NCI-H345 (cell line): Measurements from ENCODE around the gene TOP1.

Source experiments
- DNase-seq: peaks from one replicate; lab custom pipeline; 2025; lab: John Stamatoyannopoulos, UW

Gene TOP1

DNA sequence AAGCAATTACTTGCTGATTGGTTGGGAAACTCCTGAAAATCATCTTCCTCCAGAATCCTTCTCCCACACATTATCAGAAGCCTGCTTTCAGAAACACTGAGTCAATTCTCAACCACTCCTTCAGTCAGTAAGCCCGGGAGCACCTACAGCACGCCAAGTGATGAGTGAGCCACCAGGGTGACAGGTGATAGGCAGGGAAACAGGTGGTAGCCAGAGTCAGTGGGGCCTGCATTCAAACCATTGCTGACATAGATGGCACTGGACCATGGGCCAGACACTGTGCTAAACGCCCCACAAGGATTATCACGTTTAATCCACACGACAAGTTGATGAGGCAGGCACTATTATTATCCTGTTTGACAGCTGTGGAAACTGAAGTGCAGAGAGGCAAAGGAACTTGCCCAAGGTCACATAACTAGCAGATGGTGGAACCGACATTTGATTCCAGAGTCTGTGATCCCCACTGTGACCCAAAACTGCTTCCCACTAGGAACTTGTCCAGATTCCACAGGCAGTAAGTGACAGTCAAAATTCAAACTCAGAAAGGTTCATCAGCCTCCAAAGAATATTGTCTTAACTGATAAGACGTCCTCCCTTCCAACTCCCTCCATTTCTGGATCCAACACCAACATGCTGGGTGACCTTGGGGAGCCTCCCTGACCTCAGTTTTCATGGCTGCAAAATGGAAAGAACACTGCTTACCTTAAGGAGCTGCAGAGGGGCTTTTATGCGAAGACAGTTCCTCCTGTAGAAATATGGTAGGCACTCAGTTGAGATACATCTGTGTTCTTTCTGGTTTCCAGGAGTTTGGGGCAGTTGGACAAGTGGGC, 23.9 kb upstream of the TOP1 start:
- DNase-seq: no peak

DNA sequence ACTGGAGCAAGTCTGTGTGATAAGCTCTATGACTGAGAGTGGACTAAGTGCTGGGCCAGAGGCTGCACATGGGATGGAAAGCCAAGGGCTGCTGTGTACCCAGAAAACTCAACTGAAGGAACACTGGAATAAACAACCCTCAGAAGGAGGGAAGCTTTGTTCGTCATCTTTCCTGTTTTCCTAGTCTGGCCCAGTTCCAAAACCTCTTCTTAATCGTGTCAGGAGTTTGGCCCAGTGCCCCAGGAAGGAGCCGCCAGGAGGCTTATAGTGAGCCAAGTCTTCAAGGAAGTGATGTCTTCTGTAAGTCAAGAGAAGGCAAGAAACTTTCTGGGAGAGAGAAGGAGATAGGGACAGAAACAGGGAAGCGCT, 23.3 kb upstream of the TOP1 start:
- DNase-seq: peak; percentile 15

DNA sequence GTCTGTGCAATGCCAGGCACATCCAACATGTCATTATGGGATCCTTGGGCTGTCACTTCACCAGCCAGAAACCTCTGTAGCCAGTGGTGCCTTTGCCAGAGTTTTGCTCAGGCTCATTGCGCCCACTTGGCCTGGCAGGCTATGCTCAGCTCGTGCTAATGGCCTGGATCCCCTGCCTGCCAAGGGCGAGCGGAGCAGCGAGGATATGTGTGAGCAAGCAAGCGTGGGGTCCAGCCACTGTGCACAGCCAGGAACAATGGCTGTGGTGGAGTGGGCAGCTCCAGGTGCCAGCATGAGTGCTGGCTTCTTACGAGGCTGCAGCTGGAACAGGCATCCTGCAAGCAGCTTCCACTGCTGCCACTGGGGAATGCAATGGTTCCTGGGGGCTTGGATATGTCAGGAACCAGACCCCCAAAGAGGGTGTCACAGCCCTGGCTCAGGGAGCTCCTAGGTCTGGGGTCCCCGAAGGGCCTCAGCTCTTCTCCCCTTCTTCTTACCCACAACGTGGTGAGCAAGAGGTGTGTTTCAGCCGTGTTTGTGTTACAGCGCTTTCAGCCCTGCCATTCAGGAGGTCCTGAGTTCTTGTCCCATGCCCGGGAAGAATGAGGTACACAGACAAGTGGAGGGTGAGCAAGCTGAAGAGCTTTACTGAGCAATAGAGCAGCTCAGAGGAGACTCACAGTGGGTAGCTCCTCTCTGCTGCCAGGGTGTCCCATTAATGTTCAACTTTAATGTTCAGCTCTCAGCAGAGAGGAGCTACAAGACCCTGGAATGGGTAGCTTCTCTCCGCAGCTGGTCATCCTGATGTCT, 22.3 kb upstream of the TOP1 start:
- no peak for DNase-seq

DNA sequence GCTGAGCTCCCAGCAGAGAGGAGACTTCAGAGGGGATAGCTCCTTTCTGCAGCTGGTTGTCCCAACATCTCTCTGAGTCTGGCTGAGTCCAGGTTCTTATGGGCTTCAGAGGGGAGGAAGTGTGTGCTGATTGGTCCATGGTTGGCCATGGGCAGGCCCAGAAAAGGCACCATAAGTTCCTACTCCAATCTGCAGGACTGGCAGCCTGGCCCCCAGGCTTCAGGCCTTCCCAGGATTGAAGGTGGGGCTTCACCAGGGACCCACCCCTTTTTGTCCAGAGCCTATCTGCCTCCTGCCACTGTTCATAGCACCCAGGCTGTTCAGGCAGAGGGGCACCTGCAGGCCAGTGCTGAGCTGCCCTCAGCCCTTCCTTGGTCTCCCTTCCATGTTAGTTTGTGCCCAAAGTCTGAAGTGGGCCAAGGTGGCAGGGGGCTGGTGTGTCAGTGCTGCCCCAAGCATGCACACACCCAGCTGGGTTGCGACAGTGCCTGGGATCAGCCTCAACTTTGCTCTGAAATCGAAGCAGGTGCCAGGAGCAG, 21.6 kb upstream of the TOP1 start:
- DNase-seq: no peak

DNA sequence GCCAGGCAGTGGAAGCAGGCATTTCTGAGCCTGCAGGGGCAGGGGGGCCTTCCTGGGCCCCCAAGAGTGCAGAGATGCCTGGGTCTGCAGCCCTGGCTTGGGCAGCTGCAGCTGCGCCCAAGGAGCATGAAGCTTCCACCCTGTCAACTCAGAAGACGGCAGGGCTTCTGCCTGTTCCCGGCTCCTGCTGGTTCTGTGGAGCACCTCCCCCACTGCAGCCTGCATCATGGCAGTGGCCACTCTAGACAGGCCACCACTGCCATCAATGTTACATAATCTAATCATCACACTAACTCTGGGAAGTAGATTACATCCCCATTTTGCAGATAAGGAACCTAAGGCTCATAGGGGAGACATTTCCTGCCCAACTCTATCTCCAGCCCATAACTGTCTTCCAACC, 21.1 kb upstream of the TOP1 start:
- no peak for DNase-seq

DNA sequence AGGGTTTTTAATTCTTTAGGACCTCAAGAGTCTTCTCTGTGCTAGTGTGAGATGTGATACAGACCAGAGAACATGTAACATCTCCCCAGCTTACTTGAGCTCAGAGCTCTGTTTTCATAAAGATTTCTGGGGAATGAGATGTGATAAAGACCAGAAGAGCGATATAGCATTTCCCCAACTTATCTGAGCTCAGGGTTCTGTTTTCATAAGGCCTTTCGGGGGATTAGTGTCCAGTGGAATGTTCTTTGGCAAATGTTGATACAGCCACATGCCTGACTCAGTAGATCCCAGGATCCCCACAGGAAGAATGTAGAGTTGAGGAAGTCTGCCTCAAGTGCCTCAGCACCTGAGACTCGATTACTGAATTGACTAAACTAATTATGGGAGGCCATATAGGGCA, 18.7 kb upstream of the TOP1 start:
- DNase-seq: no peak

DNA sequence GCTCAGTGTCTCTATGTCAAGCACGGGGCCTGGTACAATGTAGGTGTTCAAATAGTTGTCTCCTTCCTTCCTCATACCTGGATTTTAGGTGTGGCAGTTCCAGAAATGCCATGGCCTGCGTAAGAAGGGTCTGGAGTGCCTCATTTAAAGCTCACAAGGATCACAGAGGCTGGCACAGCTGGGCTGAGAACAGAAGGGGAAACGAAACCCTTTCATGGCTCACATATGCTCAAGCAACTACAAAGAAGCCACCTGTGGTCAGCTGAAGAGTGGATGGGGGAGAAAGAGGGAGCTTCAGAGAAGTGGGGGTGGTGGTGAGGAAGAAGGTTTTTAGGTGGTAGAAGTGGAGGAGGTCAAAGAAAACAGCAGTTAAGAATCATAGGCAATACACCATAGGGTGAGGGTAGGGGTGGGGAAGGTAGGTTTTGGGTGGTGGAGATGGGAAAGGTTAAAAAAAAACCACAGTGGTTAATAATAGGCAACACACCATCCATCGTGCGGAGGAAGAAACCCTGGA, 17.0 kb upstream of the TOP1 start:
- no peak for DNase-seq

DNA sequence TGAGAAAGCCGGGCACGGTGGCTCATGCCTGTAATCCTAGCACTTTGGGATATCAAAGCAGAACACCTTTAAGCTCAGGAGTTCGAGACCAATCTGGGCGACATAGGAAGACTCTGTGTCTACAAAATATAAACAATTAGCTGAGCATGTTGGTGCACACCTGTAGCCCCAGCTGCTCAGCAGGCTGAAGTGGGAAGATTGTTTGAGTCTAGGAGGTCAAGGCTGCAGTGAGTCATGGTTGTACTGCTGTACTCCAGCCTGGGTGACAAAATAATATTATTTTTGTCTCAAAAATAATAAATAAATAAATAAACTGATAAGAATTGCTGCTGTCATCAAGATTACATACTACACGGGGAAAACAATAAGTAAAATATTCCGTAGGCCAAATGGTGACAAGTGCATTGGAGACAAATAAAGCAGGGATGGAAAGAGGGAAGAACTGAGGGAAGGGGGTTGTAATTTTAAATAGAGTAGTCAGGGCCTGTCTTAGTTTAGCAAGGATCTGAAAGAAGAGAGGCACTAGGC, 14.0 kb upstream of the TOP1 start:
- DNase-seq: no peak

DNA sequence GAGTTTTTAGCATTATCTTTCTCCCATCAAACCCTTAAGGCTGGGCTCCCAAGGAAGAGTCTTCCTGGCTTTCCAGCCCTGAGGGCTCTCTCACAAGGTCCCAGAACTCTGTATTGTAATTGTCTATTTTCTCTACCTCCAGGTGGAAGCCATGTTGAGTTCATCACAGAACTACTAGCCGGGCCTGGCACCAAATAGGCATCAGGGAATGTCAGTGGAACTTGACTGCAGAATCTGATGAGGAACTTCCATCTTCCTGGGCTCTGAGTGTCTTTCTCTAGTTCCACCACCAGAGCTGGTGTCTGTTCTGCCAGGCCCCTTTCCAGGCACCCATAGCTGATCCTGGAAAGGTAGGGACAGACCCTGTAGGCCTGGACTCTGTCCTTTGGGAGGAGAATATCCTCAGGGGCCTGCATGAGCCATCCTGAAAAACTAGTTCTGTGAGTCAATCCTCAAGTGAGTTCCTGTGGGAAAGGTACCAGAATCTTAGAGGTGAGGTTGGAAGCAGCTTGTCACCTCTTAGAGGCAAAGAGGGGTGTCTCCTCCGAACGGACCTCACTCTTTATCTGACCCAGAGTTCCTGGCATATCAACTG, 11.1 kb upstream of the TOP1 start:
- no peak for DNase-seq

DNA sequence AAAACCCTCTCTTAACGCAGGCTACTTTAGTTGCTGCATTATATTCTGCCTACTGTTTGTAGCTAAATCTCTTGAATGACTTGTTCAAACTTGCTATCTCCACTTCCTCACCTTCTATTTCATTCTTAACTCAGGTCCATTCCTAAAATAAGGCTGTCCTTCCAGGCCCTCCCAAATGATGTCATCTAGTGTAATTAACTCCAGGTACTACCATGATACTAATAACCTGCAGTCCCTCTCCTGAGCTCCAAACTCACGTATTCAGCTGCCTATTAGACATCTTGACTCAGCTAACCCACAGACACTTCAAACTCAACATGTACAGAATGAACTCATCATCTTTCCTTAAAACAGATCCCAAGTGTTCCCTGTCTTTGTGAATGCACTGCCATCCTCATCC, 10.5 kb upstream of the TOP1 start:
- no peak for DNase-seq

DNA sequence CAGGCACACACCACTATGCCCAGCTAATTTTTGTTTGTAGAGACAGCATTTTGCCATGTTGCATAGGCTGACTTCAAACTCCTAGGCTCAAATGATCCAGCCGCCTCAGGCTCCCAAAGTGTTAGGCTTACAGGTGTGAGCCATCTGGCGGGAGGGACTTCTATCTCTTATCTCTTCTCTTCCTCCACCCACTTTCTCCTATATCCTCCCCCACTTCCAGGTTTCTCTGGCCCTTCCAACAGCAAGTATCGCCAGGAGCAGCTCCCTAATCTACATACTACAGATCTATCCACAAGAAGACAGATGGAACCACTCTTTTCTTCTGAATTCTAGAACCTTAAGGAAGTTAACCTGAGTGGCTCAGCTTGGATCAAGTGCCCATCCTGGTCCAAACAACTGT, 5.1 kb upstream of the TOP1 start:
- DNase-seq: no peak

DNA sequence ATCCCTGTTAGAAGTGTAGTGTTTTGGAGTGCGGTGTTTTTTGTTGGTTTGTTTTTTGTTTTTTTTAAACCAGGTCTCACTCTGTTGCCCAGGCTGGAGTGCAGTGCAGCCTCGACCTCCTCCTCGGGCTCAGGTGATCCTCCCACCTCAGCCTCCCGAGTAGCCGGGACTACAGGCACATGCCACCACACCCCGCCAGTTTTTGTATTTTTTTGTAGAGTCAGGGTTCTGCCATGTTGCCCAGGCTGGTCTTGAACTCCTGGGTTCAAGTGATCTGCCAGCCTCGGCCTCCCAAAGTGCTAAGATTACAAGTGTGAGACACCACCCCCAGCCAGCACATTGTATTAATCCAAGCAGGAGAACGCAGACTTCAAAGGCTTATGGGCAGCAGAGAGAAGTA, 1.3 kb upstream of the TOP1 start:
- no peak for DNase-seq

DNA sequence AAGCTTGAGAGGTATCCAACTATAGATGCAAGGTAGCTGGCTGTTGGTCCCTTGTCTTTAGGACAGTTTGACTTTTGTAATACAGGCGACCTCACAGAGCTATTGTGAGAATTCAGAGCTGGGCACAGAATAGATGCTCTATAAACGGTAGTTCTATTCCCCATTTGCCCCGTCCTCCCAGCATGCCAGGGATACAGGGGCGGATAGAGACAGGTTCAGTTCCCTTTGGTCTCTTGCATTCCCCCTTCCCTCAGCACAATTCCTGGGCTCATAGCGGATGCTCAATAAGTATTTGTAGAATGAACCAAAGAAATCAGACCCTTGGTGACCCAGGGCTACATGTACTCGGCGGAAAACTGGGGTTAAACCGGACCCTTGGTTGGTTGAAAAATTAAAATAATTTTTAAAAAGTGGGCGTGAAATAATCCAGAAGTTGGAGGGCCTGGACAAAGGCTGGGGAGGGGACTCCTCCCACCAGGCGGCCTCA, 707 bp upstream of the TOP1 start:
- DNase-seq: no peak

DNA sequence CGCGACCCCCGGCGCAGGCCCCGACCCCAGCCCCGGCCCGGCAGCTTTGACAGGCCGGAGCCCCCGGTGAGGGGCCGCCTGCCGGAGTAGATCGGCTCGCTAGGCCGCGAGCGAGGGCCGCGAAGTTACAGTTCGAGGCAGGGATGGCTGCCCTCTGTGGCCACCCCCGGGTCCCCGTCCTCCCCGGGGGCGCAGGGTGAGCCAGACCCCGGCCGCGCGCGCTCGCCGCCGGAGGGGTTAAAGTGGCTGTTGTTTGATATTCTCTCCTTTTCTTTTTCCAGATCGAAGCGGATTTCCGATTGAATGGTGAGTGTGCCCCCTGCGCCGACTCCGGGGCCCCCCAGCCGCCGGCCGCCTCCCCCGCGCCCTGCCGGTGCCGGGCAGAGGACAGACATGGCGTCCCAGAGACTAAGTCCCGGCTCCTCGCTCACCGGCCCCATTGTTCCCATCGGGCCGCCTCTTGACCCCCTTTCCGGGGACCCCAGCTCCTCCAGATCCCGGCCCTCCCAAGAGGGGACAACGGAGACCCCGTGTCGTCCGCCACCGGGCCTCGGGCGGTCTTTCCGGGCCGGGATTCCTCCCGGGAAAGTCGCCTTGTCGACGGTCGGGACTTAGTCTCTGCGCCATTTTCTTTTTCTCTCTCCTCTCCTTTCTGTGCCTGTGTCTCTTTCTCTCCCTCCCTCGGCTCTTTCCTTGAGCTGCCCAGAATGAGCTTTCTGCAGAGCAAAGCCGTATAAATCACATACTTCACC, 704 bp downstream of the TOP1 start:
- DNase-seq: peak; percentile 25

DNA sequence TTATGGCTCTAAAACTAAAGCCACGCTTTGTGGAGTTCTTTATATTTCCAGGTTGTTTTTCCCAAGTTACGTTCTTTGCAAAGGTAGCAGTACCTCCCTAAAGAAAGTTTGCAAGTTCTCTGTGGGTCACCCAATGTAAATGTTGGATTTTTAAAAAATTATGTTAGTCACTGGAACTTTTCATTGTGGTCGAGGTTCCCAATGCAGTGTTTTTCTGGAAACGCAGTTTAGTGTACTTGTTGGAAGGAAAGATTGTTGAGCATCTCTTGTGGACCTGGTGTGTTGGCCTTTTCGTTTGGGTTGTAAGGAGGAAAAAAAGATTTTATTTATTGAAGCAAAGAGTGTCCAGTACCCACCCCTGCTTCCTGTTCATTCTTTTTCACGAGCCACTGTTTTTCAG, 1.4 kb downstream of the TOP1 start:
- DNase-seq: no peak

DNA sequence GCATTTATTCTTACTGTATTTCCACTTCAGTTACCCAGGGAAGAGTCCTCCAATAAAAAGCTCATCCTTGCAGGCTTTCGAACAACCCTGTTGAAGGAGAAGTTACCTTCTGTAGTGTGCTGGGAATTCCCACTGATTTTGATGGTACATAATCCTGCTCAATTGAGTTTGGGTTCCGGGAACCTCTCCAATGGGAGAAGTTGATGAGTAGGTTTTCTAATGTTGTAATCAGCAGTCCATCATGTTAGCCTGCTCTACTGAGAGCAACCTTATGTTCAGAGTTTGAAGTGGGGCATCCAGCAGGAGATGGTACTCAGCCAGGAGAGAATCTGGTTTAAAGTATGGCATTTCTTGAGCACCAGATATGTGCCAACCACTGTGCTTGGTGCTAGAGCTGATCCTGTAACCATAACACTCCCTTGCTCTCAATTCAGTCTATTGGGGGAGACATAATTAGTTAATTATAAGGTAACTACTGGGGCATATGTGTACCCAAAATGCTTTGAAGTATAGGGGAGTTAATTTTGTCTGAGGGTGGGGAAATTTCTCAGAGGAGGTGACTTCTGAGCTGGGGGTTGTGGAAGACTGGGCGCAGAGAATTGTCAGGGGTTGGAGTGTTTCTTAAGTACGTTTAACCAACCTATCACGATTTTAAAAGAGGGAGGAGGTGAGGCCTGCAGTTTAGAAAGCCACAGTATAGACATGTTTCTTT, 2.1 kb downstream of the TOP1 start:
- no peak for DNase-seq

DNA sequence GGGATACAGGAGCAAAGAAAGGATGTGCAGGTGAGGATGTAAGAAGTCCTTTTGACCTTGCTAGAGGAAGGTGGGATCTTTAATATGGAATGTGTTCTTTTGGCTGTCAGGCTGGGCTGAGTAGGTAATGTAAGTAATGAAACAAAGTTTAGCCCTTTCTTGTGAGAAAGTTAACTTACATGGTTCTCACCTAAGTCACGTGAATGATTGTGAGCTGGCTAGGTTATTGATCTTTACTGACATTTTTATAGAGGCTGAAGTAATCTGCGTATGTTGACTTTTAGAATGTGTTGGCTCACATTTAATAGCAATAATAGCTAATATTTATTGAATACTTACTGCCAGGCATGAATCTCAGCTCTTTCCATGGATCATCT, 2.6 kb downstream of the TOP1 start:
- DNase-seq: no peak

DNA sequence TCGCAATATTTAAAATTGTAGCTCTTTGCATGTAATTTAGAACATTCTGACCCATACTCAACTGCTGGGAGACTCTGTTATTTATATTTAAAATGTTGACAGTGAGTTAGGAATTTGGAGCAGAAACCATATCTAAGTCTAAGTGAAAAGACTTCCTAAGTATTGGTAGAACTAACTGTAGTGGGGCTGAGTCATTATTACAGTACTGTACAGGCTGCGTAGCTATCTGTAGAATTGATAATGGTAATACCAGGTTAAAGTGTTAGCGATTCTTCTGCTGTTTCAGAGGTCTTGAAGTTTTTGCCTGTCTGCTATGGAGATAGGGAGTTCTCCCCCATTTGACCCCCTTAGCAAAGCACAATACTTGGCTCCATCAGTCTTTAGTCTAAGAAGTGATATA, 3.6 kb downstream of the TOP1 start:
- no peak for DNase-seq

DNA sequence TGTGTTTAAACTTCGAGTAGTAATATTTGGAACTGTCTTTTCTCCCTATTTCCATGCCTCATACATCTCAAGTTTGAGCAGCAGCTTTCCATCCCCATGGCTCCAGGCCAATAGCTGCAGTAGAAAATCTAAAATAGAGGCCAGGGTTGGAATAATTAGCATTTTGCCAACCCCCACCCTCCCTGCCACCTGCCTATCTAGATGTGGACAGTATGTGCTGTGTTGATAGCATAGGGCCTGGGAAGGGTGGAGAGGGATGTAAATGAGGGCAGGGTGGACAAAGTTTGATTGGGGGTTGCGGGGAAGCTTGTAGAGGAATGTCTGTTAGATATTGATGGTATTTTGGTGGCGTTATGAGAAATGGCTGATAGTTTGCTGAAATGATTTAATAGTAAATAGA, 5.6 kb downstream of the TOP1 start:
- no peak for DNase-seq

DNA sequence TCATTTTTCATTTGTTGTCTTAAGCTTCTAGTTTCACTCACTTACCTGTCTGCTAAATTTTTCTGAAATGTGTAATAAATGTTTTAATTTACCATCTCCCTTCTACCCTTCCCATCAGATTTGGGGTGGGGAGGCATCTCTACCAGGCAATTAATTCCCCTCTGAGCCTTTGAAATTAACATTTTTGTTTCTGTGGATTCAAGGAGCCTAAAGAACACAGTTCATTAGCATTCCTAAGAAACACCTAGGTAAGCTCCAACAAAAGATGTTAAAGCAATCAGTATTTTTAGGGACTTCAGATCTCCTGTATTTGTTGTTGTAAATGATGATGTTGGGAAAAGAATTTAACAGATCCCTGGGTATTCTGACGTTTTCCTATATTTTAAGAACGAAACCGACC, 6.6 kb downstream of the TOP1 start:
- no peak for DNase-seq

DNA sequence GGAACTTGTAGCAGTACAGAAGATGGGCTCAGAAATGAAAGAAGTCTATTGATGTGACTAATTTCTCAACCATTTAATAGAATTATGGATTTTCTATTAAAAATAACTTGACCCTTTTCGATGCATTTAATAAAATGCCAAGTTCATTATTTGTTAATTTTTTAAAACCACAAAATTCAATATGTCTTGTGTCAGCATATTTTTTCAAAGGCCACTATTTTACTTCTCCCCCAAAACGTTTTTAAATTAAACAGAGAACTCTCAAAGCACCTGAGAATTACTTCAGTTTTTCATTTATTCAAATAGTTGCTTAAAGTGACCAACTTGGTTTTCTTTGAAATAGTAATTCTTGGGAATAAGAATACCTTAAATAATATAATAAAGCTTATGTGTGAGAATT, 8.6 kb downstream of the TOP1 start:
- no peak for DNase-seq
